Stimulated activated CD4-positive, alpha-beta T cell treated with anti-CD3 and anti-CD28 coated beads, TNF-alpha, amount 100 ng/mL, for 24 hours (primary cell): Measurements from ENCODE around the gene RRAD.
"Not testable (repeated sequence)": the region's sequence is repeated elsewhere in the genome, so short reads cannot be mapped to it uniquely, and the experiment has no call there.

Experiments
- DNase-seq, 3 experiments: peaks; one replicate each; pipeline ENCODE4 v3.0.0-alpha.2; 2020; ENCODE audit warnings: low read depth in 3 of 3

RRAD gene

DNA sequence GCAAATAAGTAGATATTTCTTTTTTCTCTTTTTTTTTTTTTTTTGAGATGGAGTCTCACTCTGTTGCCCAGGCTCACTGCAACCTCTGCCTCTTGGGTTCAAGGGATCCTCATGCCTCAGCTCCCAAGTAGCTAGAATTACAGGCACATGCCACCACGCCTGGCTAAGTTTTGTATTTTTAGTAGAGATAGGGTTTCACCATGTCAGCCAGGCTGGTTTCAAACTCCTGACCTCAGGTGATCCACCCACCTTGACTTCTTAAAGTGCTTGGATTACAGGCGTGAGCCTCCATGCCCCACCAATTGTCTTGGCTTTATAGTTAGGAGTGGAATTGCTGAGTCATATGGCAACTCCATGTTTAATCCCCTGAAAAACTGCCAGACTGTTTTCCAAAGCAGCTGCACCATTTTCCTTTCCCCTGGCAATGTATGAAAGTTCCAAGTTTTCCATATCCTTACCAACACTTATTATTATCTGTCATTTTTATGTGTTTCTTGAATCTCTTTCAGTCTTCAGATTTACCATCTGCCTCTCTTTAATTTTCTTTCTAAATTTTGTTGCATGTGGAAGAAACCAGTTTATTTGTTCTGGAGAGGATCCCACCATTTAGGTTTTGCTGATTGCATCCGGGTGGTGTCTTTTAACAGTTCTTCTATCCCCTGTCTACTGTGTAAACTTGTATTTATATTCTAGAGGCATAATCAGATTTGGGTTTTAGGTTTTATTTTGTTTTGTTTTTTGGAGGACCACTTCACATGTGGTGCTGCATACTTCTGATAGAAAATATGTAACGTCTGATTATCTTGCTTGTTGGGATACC is 25.8 kb upstream of the RRAD start:
- no peak for DNase-seq

GRCh38 chr16:66950437-66950836 is 25.1 kb upstream of the RRAD start:
- no peak for DNase-seq

DNA sequence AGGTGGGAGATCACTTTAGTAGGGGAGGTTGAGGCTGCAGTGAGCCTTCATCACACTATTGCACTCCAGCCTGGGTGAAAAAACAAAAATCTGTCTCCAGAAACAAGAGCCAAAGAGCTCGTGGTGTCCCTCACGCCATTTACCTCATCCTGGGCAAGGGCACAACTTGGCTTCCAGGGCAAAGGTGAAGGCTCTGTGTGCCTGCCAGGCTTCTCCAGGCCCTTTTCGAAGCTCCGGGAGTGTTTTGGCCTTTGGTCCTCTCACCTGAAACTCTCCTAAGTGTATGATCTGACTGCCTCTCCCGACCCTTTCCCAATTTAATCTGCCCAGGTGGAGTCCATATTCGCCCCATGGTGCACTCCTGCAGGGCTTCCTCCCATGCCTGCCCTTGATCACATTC is 24.1 kb upstream of the RRAD start:
- no peak for DNase-seq

GRCh38 chr16:66948837-66949225 is 23.5 kb upstream of the RRAD start:
- DNase-seq = no peak

- DNase-seq = no peak
Observed at GRCh38 chr16:66948134-66948836, 22.9 kb upstream of the RRAD start.

DNA sequence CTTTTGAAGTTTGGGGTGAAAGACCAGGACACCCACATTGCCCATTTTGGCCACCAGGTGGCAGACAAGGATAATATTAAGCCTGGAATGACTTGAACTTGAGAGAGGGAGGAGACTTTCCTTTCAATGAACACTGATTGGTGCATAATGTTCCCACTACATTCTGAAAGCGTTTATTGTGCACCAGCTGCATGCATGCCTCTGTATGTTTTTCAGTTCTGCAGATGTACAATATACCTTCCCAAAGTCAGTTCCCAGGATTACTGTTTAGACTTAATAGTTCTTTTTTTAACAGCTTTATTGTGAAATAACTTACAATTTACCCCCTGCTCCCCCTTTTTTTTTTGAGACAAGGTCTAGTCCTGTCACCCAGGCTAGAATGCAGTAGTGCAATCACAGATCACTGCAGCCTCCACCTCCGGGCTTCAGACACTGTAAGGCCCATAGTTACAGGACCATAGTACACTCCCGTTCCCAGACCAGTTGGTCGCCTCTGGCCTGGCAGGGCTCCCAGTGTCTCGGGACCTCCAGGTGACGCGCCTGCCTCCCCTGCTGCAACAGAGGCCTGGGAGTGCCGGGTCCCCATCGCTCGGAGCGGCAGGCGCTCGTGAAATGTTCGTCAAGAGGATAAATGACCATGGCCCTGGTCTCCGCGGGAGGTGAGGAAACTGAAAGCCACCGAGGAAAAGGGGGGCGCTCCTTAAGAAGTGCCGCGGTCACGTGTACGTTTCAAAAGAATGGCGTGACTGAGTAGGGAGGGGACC is 22.1 kb upstream of the RRAD start:
- DNase-seq = peak; percentile 69 to 83 (median 81)

DNA sequence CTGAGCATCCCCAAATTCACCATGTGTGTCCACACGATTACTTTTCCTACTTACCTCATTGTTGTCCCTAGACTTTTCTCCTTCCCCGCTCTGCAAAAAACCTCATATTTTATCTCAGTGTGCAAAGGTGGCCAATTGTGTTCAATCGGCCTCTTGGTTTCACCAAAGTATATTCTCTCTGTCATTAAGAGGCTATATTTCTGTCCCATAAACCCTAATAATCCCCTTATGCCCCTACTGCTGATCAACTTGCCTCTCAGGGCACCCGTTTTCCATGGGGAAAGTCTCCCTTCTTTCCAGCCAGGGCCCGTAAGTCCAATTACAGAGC is 21.6 kb upstream of the RRAD start:
- DNase-seq = no peak

DNA sequence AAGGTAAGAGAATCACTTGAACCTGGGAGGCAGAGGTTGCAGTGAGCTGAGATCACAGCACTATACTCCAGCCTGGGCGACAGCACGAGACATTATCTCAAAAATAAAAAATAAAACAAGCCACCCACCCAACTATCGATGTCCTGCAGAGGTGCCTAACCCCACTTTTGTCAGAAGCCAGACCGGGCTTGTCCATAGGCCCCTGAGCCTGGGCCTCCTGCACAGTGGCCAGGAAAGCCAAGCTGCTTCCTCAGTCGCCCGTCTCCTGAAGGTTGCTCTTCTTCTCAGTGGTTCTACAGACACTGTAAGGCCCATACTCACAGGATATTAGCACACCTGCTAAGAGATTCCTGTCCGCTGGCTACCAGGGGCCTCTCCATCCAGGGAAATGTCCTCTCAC is 21.2 kb upstream of the RRAD start:
- no peak for DNase-seq

DNA sequence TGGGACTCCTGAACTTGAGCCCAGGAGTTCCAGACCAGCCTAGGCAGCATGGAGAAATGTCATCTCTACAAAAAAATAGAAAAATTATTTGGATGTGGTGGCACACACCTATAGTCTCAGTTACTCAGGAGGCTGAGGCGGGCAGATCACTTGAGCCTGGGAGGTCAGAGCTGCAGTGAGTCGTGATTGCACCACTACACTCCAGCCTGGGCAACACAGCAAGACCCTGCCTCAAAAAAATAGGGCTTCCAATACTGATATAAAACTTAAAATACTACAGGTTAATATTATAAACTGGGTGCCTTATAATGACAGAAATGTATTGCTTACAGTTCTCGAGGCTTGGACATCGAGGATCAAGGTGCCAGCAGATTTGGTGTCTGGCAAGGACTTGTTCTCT is 20.6 kb upstream of the RRAD start:
- DNase-seq = no peak

DNA sequence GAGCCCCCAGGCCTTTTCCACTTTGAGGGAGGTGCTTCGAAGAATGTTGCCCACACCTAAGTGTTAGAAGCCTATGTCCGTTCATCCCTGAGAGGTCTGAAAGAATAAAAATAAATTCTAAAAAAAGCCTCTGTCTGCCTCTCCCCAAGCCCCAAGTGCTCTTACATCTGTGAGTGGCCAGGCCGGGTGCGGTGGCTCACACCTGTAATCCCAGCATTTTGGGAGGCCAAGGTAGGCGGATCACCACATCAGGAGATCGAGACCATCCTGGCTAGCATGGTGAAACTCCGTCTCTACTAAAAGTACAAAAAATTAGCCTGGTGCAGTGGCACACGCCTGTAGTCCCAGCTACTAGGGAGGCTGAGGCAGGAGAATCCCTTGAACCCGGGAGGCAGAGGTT is 19.6 kb upstream of the RRAD start:
- DNase-seq = not testable (repeated sequence)

DNA sequence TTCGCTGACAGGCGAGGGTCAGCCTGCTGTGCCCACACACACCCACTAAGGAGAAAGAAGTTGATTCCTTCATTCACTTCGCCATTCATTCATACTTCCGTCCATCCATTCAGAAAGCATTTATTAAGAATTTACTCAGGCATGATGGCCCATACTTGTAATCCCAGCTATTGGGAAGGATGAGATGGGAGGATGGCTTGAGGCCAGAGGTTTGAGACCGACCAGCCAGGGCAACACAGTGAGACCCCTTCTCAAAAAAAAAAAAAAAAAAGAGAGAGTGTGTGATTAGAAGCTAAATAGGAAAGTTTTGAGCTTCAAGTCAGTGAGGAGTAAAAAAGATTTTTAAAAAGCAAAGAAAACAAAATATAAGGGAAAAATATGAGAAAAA is 18.7 kb upstream of the RRAD start:
- no peak for DNase-seq

- DNase-seq = no peak
Observed at GRCh38 chr16:66943426-66944053, 18.2 kb upstream of the RRAD start.

DNA sequence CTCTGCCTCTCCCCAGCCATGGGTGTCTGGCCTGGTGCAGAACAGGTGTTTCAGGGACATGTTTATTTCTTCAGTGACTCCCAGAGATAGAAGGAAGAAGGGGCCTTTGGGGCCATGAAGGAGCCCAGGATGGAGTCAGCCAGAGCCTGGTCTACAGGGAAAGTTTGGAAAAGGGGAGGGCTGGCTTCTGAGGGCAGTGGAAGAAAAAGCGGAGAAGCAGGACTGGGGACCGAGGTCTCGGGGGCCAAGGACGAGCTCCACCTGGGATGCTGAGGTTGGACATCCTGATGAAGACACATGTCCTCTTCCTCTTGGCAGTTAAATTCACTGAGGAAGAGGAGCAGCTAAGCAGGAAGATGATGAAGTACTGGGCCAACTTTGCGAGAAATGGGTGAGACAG is 17.6 kb upstream of the RRAD start:
- DNase-seq = no peak

- no peak for DNase-seq
Observed at GRCh38 chr16:66940236-66940635, 14.9 kb upstream of the RRAD start.

- no peak for DNase-seq
Observed at GRCh38 chr16:66939366-66939765, 14.0 kb upstream of the RRAD start.

GRCh38 chr16:66937725-66938337 is 12.5 kb upstream of the RRAD start:
- DNase-seq = no peak

DNA sequence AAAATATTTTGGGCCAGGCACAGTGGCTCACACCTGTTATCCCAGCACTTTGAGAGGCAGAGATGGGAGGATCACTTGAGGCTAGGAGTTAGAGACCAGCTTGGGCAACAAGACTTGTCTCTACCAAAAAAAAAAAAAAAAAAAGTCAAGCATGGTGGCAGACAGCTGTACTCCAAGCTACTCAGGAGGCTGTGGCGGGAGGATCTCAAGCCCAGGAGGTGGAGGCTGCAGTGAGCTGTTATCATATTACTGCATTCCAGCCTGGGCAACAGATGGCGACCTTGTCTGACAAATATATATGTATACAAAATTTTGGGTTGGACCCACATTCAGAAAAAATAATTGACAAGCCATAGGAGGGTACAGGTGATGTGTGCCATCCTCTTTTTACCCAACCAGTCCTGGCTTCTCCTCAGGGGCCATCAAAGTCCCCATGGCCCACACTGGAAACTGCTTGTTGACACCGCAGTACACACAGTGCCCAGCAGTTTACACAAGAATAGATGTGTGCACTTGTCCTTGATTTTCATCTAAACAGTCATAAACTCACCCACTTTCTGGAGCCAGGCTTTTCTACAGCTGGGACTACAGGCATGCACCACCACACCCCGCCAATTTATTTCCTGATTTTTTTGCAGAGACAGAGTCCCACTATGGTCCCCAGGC is 11.7 kb upstream of the RRAD start:
- no peak for DNase-seq

- no peak for DNase-seq
Observed at GRCh38 chr16:66936462-66936861, 11.1 kb upstream of the RRAD start.

DNA sequence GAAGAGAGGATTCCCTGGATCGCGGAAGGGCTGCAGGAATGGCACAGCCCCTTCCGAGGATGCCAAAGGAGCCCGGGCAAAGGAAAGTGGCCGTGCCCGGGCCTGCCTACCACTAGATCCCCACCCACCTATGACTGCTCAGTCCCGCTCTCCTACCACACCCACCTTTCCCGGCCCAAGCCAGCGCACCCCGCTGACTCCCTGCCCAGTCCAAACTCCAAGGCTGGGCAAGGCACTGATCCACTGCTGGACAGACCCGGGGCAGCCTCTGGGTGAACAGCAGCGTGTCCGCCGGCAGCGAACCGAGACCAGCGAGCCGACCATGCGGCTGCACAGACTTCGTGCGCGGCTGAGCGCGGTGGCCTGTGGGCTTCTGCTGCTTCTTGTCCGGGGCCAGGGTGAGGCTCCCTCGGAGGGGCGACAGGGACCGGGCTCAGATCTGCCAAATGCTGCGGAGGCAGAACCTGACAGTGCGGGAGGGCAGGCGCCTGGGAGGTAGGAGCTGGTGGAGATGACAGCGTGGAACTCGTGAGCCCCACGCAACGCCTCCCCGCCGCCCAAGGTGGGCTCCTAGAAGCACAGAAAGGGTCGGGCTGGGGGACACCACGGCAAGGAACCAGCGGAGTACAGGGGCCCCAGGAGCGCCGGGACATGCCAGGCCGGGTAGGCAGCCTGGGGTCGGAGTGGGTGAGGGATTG is 10.1 kb upstream of the RRAD start, which contains the start of gene CES2:
CES2 (plus strand) TSS at position 203 of the 698 bp plus-strand sequence; CDS start at position 323, 120 bp downstream.
- DNase-seq = no peak

DNA sequence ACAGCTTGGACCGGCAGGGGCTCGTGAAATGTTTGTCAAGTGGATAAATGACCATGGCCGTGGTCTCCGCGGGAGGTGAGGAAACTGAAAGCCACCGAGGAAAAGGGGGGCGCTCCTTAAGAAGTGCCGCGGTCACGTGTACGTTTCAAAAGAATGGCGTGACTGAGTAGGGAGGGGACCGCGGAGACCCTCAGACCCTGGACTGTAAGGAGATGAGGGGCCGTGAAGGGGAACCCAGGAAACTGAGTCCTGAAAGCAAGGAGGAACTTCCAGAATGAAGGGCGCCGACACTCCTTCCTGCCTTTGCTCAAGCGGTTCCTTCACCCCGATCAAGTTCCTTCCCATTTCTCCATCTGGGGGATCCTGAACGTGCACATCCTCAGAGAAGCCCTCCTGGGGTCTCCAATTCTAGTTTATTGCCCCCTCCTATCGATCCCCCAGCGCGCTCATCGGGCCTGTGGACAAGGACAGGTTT is 9.5 kb upstream of the RRAD start:
- DNase-seq = not testable (repeated sequence)
